PFSK-1 (cell line): ENCODE data around the gene KLRD1.

Experiments used
- POLR2AphosphoS5 ChIP-seq: IDR thresholded peaks from 2 replicates; pipeline ENCODE4 v1.6.1; 2012; ENCODE audit warnings: low read depth, mild to moderate bottlenecking, control low read depth, low read length, moderate library complexity
- REST ChIP-seq, 2 experiments: IDR thresholded peaks; 2 replicates each; pipeline versions ENCODE4 v1.6.1 to v1.8.0; 2011 to 2012; ENCODE audit warnings: low read depth in 2 of 2, low read length in 2 of 2, control low read depth in 1 of 2, inconsistent platforms in 1 of 2, mild to moderate bottlenecking in 1 of 2, moderate library complexity in 1 of 2; ENCODE audit not compliant: insufficient read depth in 1 of 2
- SIN3A ChIP-seq: IDR thresholded peaks from 2 replicates; pipeline ENCODE4 v1.6.1; 2012; ENCODE audit warnings: mild to moderate bottlenecking, low read length, moderate library complexity, borderline replicate concordance; ENCODE audit not compliant: insufficient read depth

DNA sequence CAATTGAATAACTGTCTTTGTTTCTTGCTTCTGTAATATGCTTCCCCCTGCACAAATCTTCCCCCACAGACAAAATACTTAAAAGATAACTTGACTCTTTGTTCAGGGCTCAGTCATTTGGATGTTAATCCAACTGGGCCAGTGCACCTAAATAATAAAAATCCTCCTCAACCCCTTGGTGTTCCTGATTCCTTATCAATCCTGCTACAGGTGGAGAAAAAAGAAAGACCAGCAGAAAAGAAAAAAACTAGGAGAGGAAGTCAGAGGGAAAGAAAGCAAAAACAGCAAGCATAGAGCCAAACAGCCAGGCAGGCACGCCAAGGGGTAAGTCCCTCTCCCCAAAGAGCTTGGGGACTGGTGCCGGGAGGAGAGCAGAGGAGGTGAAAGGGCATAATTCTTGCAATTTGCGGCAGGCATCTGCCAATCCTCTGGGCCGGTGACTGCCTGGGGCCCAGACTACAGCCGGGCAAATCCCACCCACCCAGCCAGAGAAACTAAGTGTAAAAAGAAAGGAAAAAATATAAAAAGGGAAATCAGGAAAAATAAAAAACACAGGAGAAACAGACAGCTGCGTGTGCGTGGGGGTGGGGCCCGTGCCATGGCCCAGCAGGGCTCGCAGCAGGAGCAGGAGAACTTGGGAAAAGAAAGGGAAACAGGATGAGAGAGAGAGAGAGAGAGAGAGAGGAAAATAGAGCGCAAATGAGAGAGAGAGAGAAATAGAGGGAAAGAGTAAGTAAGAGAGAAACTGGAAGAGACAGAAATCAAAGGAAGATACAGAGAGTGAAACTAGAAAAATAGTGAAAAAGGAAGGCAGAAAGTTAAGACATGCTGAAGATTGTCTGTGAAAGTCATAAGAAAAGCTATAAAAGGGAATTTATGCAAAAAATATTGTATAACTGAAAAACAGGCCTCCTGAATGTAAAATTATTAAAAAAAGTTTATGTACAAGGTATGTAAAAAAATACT is 60.8 kb downstream of the KLRD1 start:
- TF ChIP-seq SIN3A (no peak), REST (IDR thresholded peaks at IDR 0.05; ENCODE audit: insufficient read depth in 1 of 2, low read depth in 2 of 2, low read length in 2 of 2) (no peak), POLR2AphosphoS5 (no peak)
